Stimulated activated CD4-positive, alpha-beta T cell treated with anti-CD3 and anti-CD28 coated beads, Interleukin-1b, Interleukin-23, amount 100 ng/mL, for 24 hours (primary cell): Measurements from ENCODE around the gene FSHR.

Experiments
- DNase-seq, 4 experiments: peaks; one replicate each; pipeline ENCODE4 v3.0.0-alpha.2; 2020; ENCODE audit warnings: low read depth in 4 of 4, low spot score in 1 of 4

Gene FSHR

GRCh38 chr2:49111456-49111855 lies 42.9 kb downstream of the FSHR start:
- DNase-seq = no peak

- DNase-seq = no peak
Observed at GRCh38 chr2:49111006-49111405, 43.3 kb downstream of the FSHR start.

- no peak for DNase-seq
Observed at GRCh38 chr2:49110571-49110970, 43.7 kb downstream of the FSHR start.

- no peak for DNase-seq
Observed at GRCh38 chr2:49108851-49109250, 45.5 kb downstream of the FSHR start.

- DNase-seq = no peak
Observed at GRCh38 chr2:49108436-49108835, 45.9 kb downstream of the FSHR start.

- DNase-seq = no peak
Observed at GRCh38 chr2:49105506-49105905, 48.8 kb downstream of the FSHR start.

- DNase-seq = no peak
Observed at GRCh38 chr2:49102146-49102545, 52.2 kb downstream of the FSHR start.

GRCh38 chr2:49080681-49081080 lies 73.6 kb downstream of the FSHR start:
- DNase-seq = no peak

- no peak for DNase-seq
Observed at GRCh38 chr2:49070716-49071115, 83.6 kb downstream of the FSHR start.

- no peak for DNase-seq
Observed at GRCh38 chr2:49069829-49070228, 84.5 kb downstream of the FSHR start.

GRCh38 chr2:49068613-49069012 lies 85.7 kb downstream of the FSHR start:
- DNase-seq = no peak

GRCh38 chr2:49067971-49068370 lies 86.3 kb downstream of the FSHR start:
- DNase-seq = no peak

- DNase-seq = no peak
Observed at GRCh38 chr2:49053156-49053555, 101.2 kb downstream of the FSHR start.

- DNase-seq = no peak
Observed at GRCh38 chr2:49050265-49050664, 104.0 kb downstream of the FSHR start.

- DNase-seq = no peak
Observed at GRCh38 chr2:49049161-49049560, 105.2 kb downstream of the FSHR start.

GRCh38 chr2:49045083-49045482 lies 109.2 kb downstream of the FSHR start:
- DNase-seq = no peak

GRCh38 chr2:49044350-49045079 lies 109.8 kb downstream of the FSHR start:
- DNase-seq = no peak

- no peak for DNase-seq
Observed at GRCh38 chr2:49043405-49043982, 110.8 kb downstream of the FSHR start.

GRCh38 chr2:49042488-49042887 lies 111.8 kb downstream of the FSHR start:
- DNase-seq = no peak

- DNase-seq = no peak
Observed at GRCh38 chr2:49041061-49041460, 113.3 kb downstream of the FSHR start.

- DNase-seq = no peak
Observed at GRCh38 chr2:49037197-49037596, 117.1 kb downstream of the FSHR start.

- DNase-seq = no peak
Observed at GRCh38 chr2:49035481-49035880, 118.8 kb downstream of the FSHR start.
